ENCODE measurements around the gene GMCL1.
A peak's percentile ranks its signal among the peaks of the same experiment; 100 is the strongest.
"Not testable (repeated sequence)": the region's sequence is repeated elsewhere in the genome, so short reads cannot be mapped to it uniquely, and the experiment has no call there.

The GMCL1 gene

DNA sequence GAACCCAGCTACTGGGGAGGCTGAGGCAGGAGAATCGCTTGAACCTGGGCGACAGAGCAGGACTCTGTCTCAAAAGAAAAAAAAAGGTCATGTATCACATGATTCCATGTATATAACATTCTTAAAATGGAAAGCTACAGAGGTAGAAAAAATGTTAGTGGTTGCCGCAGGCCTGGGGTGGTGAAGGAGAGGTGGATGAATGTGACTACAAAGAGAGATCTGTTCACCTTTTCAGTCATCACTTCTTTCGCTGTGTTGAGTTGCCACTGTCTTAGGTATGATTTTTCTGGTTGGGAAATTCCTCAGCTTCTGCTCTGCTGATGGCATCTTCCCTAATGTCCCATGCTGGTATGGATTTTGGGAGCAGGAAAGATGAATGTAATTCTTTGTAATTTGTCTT lies 59.0 kb downstream of the GMCL1 start:
- Histone ChIP-seq H3K4me3 (ENCODE audit: low read length) (no peak overlapping the region), H3K4me1 (ENCODE audit: low read length) (no peaks in the 10 kb centered on the region), H3K27ac (ENCODE audit: low read length) (no peak overlapping the region), H2AFZ (ENCODE audit: low read length) (no peak overlapping the region), H3K9me2 (replicated peaks; ENCODE audit: insufficient read depth, low read length) (no peaks in the 10 kb centered on the region), H3K36me3 (replicated peaks; ENCODE audit: insufficient read depth, low read length) (no peaks in the 10 kb centered on the region), H3K9me3 (replicated peaks; ENCODE audit: insufficient read depth, low read length) (no peaks in the 10 kb centered on the region), H3K27me3 (replicated peaks; ENCODE audit: insufficient read depth, low read length) (no peaks in the 10 kb centered on the region), H3F3A (ENCODE audit: insufficient read depth, low read length) (no peaks in the 10 kb centered on the region), H3K4me2 (ENCODE audit: low read depth, low read length) (no peak overlapping the region), H3K79me2 (ENCODE audit: low read length) (no peaks in the 10 kb centered on the region), H4K20me1 (ENCODE audit: insufficient read depth, low read length) (no peaks in the 10 kb centered on the region), H3K9ac (ENCODE audit: low read length) (no peak overlapping the region)
- no peak for DNase-seq
- TF ChIP-seq, protein P1, sequence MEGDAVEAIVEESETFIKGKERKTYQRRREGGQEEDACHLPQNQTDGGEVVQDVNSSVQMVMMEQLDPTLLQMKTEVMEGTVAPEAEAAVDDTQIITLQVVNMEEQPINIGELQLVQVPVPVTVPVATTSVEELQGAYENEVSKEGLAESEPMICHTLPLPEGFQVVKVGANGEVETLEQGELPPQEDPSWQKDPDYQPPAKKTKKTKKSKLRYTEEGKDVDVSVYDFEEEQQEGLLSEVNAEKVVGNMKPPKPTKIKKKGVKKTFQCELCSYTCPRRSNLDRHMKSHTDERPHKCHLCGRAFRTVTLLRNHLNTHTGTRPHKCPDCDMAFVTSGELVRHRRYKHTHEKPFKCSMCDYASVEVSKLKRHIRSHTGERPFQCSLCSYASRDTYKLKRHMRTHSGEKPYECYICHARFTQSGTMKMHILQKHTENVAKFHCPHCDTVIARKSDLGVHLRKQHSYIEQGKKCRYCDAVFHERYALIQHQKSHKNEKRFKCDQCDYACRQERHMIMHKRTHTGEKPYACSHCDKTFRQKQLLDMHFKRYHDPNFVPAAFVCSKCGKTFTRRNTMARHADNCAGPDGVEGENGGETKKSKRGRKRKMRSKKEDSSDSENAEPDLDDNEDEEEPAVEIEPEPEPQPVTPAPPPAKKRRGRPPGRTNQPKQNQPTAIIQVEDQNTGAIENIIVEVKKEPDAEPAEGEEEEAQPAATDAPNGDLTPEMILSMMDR (IDR thresholded peaks at IDR 0.05; ENCODE audit: low read length): no peak
- TF ChIP-seq EZH2phosphoT487 (IDR thresholded peaks at IDR 0.05; ENCODE audit: low read length): no peak
- no peak for TF ChIP-seq EZH2 (optimal IDR thresholded peaks at IDR 0.05; ENCODE audit: low read depth, low read length)

DNA sequence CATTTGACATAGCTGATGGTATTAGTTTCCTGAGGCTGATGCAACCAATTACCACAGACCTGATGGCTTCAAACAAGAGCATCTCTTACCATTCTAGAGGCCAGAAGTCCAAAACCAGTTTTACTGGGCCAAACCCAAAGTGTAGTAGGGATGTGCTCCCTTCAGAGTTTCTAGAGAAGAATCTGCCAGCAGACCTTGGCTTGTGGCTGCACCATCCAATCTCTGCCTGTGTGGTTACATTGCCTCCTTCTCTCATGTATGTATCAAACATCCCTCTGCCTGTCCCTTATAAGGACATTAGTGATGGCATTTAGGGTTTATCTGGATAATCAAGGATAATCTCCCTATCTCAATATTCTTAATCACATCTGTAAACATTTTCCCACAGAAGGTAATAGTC lies 59.8 kb downstream of the GMCL1 start:
- H4K20me1 ChIP-seq (ENCODE audit: insufficient read depth, low read length): no peaks in the 10 kb centered on the region
- peaks cover 5% of the 10 kb centered on the region for H3K79me2 ChIP-seq (ENCODE audit: low read length)
- no peaks in the 10 kb centered on the region for H3K9me2 ChIP-seq (replicated peaks; ENCODE audit: insufficient read depth, low read length)
- no peaks in the 10 kb centered on the region for H3K9me3 ChIP-seq (replicated peaks; ENCODE audit: insufficient read depth, low read length)
- no peaks in the 10 kb centered on the region for H3F3A ChIP-seq (ENCODE audit: insufficient read depth, low read length)
- no peaks in the 10 kb centered on the region for H3K36me3 ChIP-seq (replicated peaks; ENCODE audit: insufficient read depth, low read length)
- no peak overlapping the region for H3K4me2 ChIP-seq (ENCODE audit: low read depth, low read length)
- no peaks in the 10 kb centered on the region for H3K27me3 ChIP-seq (replicated peaks; ENCODE audit: insufficient read depth, low read length)
- no peak overlapping the region for H3K4me3 ChIP-seq (ENCODE audit: low read length)
- DNase-seq: no peak
- no peaks in the 10 kb centered on the region for H3K4me1 ChIP-seq (ENCODE audit: low read length)
- no peak for TF ChIP-seq EZH2phosphoT487 (IDR thresholded peaks at IDR 0.05; ENCODE audit: low read length)
- no peak overlapping the region for H2AFZ ChIP-seq (ENCODE audit: low read length)
- no peak overlapping the region for H3K27ac ChIP-seq (ENCODE audit: low read length)
- H3K9ac ChIP-seq (ENCODE audit: low read length): no peak overlapping the region

DNA sequence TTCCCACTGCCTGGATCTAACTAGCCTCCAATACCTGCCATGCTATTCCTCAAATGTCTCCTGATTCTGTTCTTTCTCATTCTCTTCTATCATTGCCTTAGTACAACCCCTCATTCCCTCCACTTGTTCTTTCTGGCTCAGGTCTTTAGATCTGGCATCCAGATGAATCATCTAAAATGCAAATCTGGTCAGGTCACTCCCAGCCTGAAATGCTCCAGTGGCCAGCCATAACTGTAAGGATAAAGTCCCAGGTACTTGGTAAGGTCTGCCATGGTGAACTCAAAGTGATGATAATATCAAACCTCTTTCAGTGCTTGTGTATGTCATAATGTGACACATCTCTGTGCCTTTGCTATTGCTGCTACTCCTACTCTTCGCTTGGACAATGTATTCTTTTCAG lies 61.4 kb downstream of the GMCL1 start:
- H3K9me2 ChIP-seq (replicated peaks; ENCODE audit: insufficient read depth, low read length): no peaks in the 10 kb centered on the region
- H3K27me3 ChIP-seq (replicated peaks; ENCODE audit: insufficient read depth, low read length): no peaks in the 10 kb centered on the region
- H3K27ac ChIP-seq (ENCODE audit: low read length): no peak overlapping the region
- no peaks in the 10 kb centered on the region for H3F3A ChIP-seq (ENCODE audit: insufficient read depth, low read length)
- peaks cover 5% of the 10 kb centered on the region; the same call in 1 of the 2 replicates for H3K4me1 ChIP-seq (ENCODE audit: low read length)
- peaks cover 17% of the 10 kb centered on the region for H3K79me2 ChIP-seq (ENCODE audit: low read length)
- no peak for DNase-seq
- no peaks in the 10 kb centered on the region for H4K20me1 ChIP-seq (ENCODE audit: insufficient read depth, low read length)
- no peak overlapping the region for H3K4me2 ChIP-seq (ENCODE audit: low read depth, low read length)
- no peak overlapping the region for H2AFZ ChIP-seq (ENCODE audit: low read length)
- H3K9ac ChIP-seq (ENCODE audit: low read length): no peak overlapping the region
- H3K9me3 ChIP-seq (replicated peaks; ENCODE audit: insufficient read depth, low read length): no peaks in the 10 kb centered on the region
- no peaks in the 10 kb centered on the region for H3K36me3 ChIP-seq (replicated peaks; ENCODE audit: insufficient read depth, low read length)
- TF ChIP-seq EZH2 (optimal IDR thresholded peaks at IDR 0.05; ENCODE audit: low read depth, low read length) (no peak), EZH2phosphoT487 (IDR thresholded peaks at IDR 0.05; ENCODE audit: low read length) (no peak)
- TF ChIP-seq, protein P1 (IDR thresholded peaks at IDR 0.05; ENCODE audit: low read length): no peak
- no peak overlapping the region for H3K4me3 ChIP-seq (ENCODE audit: low read length)

DNA sequence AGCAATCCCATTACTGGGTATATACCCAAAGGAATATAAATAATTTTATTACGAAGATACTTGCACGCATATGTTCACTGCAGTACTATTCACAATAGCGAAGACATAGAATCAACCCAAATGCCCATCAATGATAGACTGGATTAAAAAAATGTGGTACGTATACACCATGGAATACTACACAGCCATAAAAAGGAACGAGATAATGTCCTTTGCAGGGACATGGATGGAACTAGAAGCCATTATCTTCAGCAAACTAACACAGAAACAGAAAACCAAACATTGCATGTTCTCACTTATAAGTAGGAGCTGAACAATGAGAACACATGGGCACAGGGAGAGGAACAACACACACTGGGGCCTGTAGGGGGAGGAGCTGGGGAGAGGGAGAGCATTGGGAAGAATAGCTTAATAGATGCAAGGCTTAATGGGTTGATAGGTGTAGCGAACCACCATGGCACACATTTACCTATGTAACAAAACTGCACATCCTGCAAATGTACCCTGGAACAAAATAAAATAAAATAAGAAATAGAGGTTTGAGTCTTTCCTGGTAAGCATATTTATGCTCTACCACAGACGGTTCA lies 63.5 kb downstream of the GMCL1 start:
- not testable (repeated sequence) for H3K27me3 ChIP-seq (replicated peaks; ENCODE audit: insufficient read depth, low read length); H3K27ac ChIP-seq (ENCODE audit: low read length); H3K9me2 ChIP-seq (replicated peaks; ENCODE audit: insufficient read depth, low read length); H3F3A ChIP-seq (ENCODE audit: insufficient read depth, low read length); H3K9me3 ChIP-seq (replicated peaks; ENCODE audit: insufficient read depth, low read length); H3K36me3 ChIP-seq (replicated peaks; ENCODE audit: insufficient read depth, low read length); H3K4me1 ChIP-seq (ENCODE audit: low read length); H3K9ac ChIP-seq (ENCODE audit: low read length); DNase-seq; H4K20me1 ChIP-seq (ENCODE audit: insufficient read depth, low read length); H3K4me3 ChIP-seq (ENCODE audit: low read length)
- peak overlapping the region; percentile 75; the same call in 1 of the 2 replicates for H3K4me2 ChIP-seq (ENCODE audit: low read depth, low read length)
- peak overlapping the region; percentile 99 for H2AFZ ChIP-seq (ENCODE audit: low read length)
- H3K79me2 ChIP-seq (ENCODE audit: low read length): peaks cover 21% of the 10 kb centered on the region

Data from MM.1S (cell line).